GF-D8 (cell line): Measurements from ENCODE around the gene TJAP1.

Experiments used
- DNase-seq: peaks from one replicate; lab custom pipeline; 2025; lab: John Stamatoyannopoulos, UW

The TJAP1 gene

GRCh38 chr6:43540507-43540906 is 63.1 kb downstream of the TJAP1 start:
- no peak for DNase-seq

- no peak for DNase-seq
These were observed 64.6 kb downstream of the TJAP1 start for GRCh38 chr6:43541774-43542471.

GRCh38 chr6:43544461-43544860 is 67.1 kb downstream of the TJAP1 start:
- DNase-seq: no peak

GRCh38 chr6:43547222-43547621 is 69.9 kb downstream of the TJAP1 start:
- no peak for DNase-seq
